ENCODE results near the gene TMEM130. TPM values are rescaled to one million over a fixed set of nuclear protein-coding genes. Genes with fewer than 3 reads are reported as not detected.
A peak's percentile ranks its signal among the peaks of the same experiment; 100 is the strongest.

Gene TMEM130
- total RNA-seq, 2 experiments from 2014 or later = 0.38 TPM; not detected in 1

DNA sequence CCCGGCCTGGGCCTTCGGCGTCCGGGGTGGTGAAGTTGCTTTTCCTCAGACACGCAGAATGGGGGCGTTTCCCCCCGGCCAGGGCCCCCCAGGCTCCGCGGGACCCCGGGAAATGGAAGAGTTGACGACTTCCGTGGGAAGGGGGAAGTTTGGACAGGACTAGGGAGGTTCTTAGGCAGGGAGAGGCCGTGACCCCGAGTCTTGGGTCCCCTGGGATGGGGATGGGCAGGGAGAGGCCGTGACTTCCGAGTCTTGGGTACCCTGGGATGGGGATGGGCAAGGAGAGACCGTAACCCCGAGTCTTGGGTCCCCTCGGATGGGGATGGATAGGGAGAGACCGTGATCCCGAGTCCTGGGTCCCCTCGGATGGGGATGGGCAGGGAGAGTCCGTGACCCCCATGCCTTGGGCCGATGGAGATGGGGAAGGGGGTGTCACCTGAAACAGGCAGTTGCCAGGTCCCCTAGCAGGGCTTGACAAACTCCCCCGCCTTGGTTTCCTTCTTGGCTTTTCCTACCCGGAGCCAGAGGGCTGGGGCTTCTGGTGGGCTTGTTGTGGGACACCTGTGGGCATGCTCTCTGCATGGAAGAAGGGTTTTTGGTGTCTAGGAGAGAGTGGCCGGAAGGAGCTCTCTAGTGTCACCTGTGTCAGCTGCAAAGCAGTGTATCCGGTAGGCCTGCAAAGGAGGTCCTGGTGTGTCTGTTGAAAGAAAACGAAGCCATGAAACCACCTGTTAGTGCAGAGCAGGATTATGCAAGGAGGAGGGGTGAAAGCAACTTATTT lies 9.6 kb upstream of the TMEM130 start:
- H3K27me3 Mint-ChIP-seq = peaks cover 3% of the 10 kb centered on the region
- peaks cover 29% of the 10 kb centered on the region for H3K36me3 Mint-ChIP-seq (ENCODE audit: low read depth)
- DNase-seq = peak; percentile 81
- TF ChIP-seq, protein P1, sequence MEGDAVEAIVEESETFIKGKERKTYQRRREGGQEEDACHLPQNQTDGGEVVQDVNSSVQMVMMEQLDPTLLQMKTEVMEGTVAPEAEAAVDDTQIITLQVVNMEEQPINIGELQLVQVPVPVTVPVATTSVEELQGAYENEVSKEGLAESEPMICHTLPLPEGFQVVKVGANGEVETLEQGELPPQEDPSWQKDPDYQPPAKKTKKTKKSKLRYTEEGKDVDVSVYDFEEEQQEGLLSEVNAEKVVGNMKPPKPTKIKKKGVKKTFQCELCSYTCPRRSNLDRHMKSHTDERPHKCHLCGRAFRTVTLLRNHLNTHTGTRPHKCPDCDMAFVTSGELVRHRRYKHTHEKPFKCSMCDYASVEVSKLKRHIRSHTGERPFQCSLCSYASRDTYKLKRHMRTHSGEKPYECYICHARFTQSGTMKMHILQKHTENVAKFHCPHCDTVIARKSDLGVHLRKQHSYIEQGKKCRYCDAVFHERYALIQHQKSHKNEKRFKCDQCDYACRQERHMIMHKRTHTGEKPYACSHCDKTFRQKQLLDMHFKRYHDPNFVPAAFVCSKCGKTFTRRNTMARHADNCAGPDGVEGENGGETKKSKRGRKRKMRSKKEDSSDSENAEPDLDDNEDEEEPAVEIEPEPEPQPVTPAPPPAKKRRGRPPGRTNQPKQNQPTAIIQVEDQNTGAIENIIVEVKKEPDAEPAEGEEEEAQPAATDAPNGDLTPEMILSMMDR (IDR thresholded peaks at IDR 0.05) = peak; percentile 55
- POLR2A ChIA-PET = interaction anchor here (1.0 to 1.2 kb wide), 2 partner anchors 23 to 117 kb away, joined by 3 to 4 read pairs; no protein-coding TSS in a partner anchor
- CTCF ChIA-PET = interaction anchor here (0.8 to 2.6 kb wide), 6 partner anchors 8 to 258 kb away, joined by 3 to 23 read pairs (median 4); no protein-coding TSS in a partner anchor
- H3K4me1 Mint-ChIP-seq (ENCODE audit: low read depth) = peaks cover 25% of the 10 kb centered on the region
- H3K27ac Mint-ChIP-seq = peak overlapping the region; percentile 95
- no peaks in the 10 kb centered on the region for H3K9me3 Mint-ChIP-seq
- H3K4me3 Mint-ChIP-seq = peak overlapping the region; percentile 92
- intact Hi-C loops (cut with micrococcal nuclease) = no loop called here
- ATAC-seq = peak; percentile 86

- Mint-ChIP-seq H3K9me3 (no peaks in the 10 kb centered on the region), H3K36me3 (ENCODE audit: low read depth) (peaks cover 26% of the 10 kb centered on the region), H3K27ac (peak within 1 kb of the TSS; percentile 95), H3K4me1 (ENCODE audit: low read depth) (peaks cover 20% of the 10 kb centered on the region), H3K4me3 (peak within 1 kb of the TSS; percentile 92), H3K27me3 (peaks cover 3% of the 10 kb centered on the region)
- peak; percentile 81 for DNase-seq
- intact Hi-C loops (cut with micrococcal nuclease) = no loop called here
- CTCF ChIA-PET = interaction anchor here (0.6 to 2.6 kb wide), 6 partner anchors 8 to 457 kb away, joined by 3 to 23 read pairs (median 3); no protein-coding TSS in a partner anchor
- POLR2A ChIA-PET = interaction anchor here (0.7 to 1.1 kb wide), 4 partner anchors 15 to 47 kb away, joined by 3 read pairs; no protein-coding TSS in a partner anchor
- ATAC-seq = peak; percentile 69
- TF ChIP-seq, protein P1 (IDR thresholded peaks at IDR 0.05) = peak; percentile 98
Measured at GRCh38 chr7:98878365-98879197, 8.8 kb upstream of the TMEM130 start, which contains the start of gene TRRAP. TRRAP (plus strand) TSS chr7:98878532; CDS start chr7:98881151, 2,619 bp downstream.

DNA sequence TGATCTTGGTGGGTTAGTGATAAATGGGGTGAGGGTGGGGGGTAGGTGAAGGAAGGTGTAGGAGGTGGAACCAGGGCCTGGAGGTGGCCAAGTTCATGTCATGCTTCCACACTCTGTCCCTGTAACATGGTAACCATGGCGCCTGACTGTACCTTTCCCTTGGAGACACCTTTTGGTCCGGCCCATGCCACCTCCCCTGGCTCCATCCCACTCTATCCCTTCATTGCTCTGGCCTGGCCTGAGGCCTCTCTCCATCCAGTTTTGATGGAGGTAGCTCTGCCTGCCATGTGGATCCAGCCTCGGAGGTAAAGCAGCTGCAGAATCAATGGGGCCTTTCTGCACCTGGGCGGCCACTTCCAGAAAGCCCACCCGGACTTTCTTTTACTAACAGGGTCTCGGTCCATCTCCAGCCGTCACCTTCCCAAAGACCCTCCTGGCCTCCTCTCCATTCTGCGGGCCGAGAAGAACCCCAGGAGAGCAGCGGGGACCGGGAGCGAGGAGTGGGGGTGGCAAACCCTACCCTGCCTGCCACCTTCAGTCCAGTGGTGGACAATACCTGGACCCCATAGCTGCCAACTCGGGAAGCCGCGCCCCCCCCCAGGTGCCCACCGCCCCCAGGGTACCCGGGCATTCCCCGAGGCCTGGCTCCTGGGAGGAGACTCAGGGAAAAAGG lies 8.0 kb upstream of the TMEM130 start:
- POLR2A ChIA-PET = interaction anchor here (0.7 to 1.1 kb wide), 4 partner anchors 9 to 46 kb away, joined by 3 read pairs; no protein-coding TSS in a partner anchor
- H3K27me3 Mint-ChIP-seq = peaks cover 3% of the 10 kb centered on the region
- intact Hi-C loops (cut with micrococcal nuclease) = no loop called here
- ATAC-seq = no peak
- H3K36me3 Mint-ChIP-seq (ENCODE audit: low read depth) = peaks cover 23% of the 10 kb centered on the region
- H3K4me3 Mint-ChIP-seq = peak overlapping the region; percentile 47
- no peaks in the 10 kb centered on the region for H3K9me3 Mint-ChIP-seq
- peak overlapping the region; percentile 34 for H3K27ac Mint-ChIP-seq
- DNase-seq = no peak
- TF ChIP-seq, protein P1 (IDR thresholded peaks at IDR 0.05) = no peak
- peaks cover 17% of the 10 kb centered on the region for H3K4me1 Mint-ChIP-seq (ENCODE audit: low read depth)
- CTCF ChIA-PET = interaction anchor here (1.1 to 2.6 kb wide), 3 partner anchors 15 to 456 kb away, joined by 3 to 23 read pairs (median 5); no protein-coding TSS in a partner anchor

DNA sequence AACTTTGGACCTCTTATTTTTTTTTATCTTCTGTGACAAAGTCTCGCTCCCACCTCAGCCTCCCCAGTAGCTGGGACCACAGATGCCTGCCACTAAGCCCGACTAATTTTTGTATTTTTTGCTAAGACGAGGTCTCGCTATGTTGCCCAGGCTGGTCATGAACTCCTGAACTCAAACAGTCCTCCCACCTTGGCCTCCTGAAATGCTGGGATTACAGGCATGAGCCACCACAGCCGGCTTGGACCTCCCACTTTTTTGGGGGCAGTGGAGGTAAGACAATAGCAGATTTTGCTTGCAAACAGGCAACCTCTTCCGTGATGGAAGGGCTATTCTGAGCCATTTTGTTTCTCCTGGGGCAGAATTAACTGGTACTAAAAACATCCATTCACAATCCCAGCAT lies 7.3 kb upstream of the TMEM130 start:
- ATAC-seq (no peak), DNase-seq (no peak)
- intact Hi-C loops (cut with micrococcal nuclease) = no loop called here
- H3K27me3 Mint-ChIP-seq = peaks cover 6% of the 10 kb centered on the region
- H3K4me3 Mint-ChIP-seq = peak overlapping the region; percentile 47
- H3K27ac Mint-ChIP-seq = peak overlapping the region; percentile 25
- peaks cover 16% of the 10 kb centered on the region for H3K4me1 Mint-ChIP-seq (ENCODE audit: low read depth)
- no peaks in the 10 kb centered on the region for H3K9me3 Mint-ChIP-seq
- CTCF ChIA-PET = interaction anchor here (1.1 to 1.4 kb wide), 2 partner anchors 19 to 456 kb away, joined by 3 read pairs; no protein-coding TSS in a partner anchor
- TF ChIP-seq, protein P1 (IDR thresholded peaks at IDR 0.05) = no peak
- H3K36me3 Mint-ChIP-seq (ENCODE audit: low read depth) = peaks cover 18% of the 10 kb centered on the region
- POLR2A ChIA-PET = interaction anchor here (1.0 kb wide), 1 partner anchor 8 kb away, joined by 3 read pairs; no protein-coding TSS in a partner anchor

All from activated CD8-positive, alpha-beta T cell treated with anti-CD3 and anti-CD28 coated beads for 36 hours (primary cell).